HG03025 (cell line): ENCODE measurements around the gene PTGDS.

Experiments used
- ATAC-seq: cut with Tn5 transposase; IDR thresholded peaks from one replicate; pipeline ENCODE4 v1.9.1; 2021; ENCODE audit warnings: mild to moderate bottlenecking, moderate library complexity; ENCODE audit not compliant: unreplicated experiment, low FRiP score

Gene PTGDS

GRCh38 chr9:136972335-136972734, 5.0 kb upstream of the PTGDS start:
- ATAC-seq, result no peak

- no peak for ATAC-seq
Measured at GRCh38 chr9:136972743-136973142, 4.6 kb upstream of the PTGDS start.

GRCh38 chr9:136973618-136974617, 3.4 kb upstream of the PTGDS start:
- ATAC-seq, result no peak

DNA sequence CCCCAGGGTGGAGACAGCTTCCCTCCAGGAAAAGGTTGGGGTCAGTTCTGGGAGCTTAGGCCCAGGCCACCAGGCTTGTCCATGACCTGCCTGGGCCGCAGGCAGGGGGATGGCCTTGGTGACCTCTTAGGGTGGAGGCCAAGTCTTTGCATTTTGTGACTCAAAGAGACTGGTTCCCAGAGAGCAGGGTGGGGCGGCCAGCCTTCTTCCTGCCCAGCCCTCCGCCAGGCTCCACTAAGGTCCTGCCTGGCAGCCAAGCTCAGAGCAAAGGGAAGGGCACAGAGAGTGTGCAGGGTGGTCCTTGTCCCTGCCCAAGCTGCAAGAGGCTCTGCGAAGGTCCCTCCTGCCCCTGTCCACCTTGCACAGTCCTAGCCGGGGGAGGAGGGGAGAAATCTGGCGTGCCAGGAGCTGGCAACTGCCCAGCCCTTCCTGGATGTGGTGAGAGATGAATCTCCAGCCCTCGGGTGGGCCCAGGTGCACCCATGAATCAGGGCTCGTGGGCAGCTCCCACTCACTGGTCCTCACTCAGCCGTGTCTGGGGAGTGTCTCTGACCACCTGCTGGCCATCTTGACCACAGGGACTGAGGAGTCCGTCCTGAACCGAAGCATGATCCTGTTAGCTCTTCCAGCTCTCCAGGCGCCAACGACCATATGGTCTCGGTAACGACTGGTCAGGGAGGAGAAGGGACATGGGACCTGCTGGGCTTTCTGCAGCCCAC, 2.3 kb upstream of the PTGDS start:
- no peak for ATAC-seq

DNA sequence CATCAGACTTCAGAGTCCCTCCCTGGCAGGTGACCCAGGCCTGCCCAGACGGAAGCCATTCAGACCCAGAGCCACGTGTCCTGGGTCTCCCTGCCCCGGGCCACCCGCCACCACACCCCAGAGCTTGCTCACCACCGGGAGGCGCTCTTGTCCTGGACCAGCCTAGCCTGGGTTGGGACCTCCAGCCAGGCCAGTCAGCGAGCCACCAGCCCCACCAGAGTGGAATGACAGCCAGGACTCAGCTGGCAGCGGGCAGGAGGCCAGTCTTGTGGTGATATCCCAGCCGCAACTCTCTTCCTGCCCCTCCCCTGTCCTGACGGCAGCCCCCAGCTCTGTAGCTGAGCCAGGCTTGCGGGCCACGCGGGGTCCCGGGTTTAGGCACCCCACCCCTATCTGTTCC, 1.7 kb upstream of the PTGDS start:
- no peak for ATAC-seq

DNA sequence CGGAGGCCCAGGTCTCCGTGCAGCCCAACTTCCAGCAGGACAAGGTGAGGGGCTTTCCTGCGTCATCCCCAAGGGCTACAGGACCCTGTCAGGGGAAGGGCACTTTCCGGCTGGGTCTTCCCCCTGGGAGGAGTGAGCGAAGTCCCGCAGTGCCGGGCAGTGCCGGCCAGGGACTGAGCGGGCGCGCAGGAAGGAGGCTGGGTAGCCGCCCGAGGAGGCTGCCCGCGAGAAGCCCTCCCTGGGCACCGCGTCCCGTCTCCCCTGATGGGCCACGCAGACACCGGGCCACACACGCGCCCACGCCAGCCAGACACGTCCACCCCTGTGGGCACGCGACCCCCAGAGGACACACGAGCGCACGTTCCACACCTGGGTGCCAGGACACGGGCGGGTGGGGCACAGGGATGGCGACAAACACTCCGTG, 357 bp downstream of the PTGDS start:
- ATAC-seq, result no peak

- no peak for ATAC-seq
Measured at GRCh38 chr9:136978073-136978864, 965 bp downstream of the PTGDS start.

- ATAC-seq, result no peak
Measured at GRCh38 chr9:136978865-136979544, 1.7 kb downstream of the PTGDS start.

DNA sequence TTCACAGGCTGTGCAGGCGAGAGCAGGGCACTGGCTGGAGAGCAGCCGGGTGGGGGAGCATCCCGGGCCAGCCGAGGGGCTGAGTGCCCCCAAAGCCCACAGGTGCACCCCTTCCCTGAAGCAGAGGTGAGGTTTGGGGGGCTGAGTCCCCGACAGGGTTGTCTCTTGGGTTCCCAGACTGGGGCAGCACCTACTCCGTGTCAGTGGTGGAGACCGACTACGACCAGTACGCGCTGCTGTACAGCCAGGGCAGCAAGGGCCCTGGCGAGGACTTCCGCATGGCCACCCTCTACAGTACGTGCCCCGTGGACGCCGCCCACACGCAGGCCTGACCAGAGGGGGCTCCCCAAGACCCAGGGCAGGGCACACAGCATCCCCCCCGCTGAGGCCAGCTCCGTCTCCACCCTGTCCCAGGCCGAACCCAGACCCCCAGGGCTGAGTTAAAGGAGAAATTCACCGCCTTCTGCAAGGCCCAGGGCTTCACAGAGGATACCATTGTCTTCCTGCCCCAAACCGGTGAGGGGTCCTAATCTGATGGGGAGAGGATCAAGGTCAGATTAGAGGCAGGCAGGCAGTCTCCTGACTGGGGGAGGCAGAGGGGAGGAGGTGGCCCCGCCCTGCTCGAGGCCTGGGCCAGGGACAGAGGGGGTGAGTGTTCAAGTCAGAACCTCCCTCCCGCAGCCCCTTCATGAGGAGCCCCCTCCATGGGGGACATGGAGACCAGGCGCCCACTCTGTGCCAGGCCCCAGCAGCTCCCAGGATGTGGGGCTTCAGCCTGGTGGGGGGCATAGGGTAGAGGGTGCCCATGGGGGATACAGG, 2.7 kb downstream of the PTGDS start:
- ATAC-seq, result no peak

DNA sequence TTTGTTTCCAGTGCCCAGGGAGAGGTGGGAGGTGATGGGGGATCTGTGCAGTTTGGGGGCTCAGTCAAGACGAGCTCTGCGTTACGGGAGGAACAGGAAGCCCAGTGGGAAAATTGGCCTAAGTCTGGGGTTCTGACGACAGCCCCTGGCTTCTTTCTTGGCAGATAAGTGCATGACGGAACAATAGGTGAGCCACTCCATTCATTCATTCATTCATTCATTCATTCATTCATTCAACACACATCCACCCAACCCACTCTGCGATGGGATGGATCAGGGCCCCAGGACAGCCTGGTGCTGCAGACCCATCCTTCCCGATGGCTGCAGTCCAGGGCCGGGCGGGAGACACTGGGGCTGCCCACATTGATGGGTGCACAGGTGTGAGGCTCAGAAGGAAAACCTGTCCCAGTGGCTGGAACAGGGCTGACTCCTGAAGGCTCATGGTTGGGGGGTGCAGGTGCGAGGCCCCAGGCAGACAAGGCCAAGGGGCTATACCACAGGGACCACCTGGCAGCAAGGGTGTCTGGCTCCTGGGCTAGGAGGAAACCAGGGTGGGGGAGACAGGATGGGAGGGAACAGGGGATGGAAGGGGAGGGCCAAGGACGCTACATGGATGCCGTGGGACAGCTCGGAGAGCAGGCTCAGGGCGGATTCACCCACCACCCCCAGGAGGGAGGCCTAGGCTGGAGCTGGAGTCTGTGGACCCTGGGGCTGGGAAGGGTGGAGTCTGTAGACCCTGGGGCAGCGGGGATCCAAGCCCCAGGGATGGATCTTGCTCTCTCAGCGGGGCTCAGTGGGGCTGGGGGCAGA, 3.6 kb downstream of the PTGDS start:
- no peak for ATAC-seq

DNA sequence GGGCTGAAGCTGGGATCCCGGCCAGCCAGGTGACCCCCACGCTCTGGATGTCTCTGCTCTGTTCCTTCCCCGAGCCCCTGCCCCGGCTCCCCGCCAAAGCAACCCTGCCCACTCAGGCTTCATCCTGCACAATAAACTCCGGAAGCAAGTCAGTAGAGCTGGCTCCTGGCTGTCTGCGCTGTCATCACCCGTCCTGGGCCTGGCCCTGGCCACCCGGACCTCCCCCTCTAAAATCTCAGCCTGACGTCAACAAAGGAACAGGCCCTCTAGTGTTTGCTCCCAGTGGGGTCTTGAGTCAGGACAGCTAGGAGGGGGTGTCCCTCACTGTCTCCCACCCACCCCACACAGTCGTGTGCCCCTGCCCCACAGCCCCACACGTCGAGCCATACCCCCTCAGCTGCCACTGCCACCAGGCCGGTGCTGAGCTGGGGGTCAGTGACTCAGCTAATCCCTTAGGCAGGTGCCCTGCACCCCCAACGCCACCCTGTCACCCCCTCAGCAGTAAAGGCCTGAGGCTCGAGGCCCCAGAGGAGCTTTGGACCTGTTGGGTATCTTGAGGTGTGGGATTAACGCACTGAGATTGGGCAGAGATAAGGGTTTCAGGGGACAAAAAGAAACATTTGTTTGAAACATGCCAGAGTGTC, 4.4 kb downstream of the PTGDS start:
- ATAC-seq, result no peak

DNA sequence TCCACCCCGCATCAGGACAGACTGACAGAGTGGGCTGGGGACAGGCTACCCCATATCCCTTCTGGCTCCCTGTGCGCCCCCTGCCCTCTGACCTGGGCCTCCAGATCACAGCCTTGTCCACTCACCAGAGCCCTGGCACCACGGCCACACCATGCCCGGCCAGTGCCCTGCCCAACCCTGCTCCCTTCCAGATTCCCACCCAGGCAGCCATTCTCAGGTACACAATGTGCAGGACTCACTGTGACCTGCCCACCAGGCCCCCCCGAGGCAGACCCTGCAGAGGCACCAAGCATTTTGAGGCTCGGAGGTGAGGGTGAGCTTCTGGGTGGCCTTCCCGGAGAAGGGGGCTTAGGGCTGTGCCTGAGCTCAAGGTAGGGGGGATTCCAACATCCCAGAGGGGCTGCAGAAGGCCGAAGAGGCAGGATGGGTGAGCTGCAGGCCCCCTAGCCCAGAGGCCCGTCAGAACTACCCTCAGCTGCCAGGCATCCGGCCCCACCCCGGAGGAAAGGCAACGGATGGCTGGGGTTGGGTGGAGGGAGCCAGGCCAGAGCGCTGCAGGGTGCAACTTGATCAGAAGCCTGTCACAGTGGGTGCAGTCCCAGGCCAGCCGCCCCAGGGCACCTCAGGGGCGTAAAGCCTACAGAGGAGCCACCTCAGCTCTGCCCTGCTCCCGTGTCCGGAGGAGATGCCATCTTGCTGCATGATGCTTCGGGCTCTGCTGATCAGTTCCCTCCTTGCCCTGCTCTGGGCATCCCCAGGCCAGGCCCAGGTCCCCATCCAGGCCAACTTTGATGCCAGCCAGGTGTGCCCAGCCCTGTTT, 5.1 kb downstream of the PTGDS start, which contains the start of gene LCNL1:
LCNL1 (plus strand) TSS at position 762 of the 820 bp plus-strand sequence. CDS start 594 bp downstream, outside the sequence.
- ATAC-seq, result no peak

- no peak for ATAC-seq
Measured at GRCh38 chr9:136983167-136983566, 5.9 kb downstream of the PTGDS start.

DNA sequence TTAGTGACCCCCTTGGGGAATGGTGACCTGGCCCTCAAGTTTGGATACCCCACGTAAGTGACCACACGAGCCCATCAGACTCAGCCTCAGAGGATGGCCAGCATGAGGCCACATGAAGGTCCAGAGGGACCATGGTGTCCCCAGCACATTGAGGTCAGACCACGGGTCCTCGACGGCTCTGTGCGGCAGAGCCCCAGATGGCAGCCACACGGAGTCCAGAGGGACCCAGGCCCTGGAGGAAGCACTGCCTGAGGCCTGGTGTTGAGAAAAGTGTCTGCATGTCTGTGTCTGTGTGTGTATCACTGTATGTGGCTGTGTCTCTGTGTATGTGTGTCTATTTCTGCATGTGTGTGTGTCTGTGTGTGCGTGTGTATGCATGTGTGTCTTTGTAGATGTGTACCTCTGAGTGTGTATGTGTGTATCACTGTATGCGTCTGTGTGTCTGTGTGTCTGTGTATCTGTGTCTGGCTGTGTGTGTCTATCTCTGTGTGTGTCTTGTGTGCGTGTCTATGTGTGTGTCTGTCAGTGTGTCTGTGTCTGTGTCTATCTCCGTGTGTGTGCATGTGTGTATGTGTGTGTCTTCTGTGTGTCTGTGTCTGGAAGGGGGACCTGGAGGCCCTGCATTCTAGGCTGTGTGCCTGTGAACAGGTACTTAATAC, 6.5 kb downstream of the PTGDS start:
- ATAC-seq, result no peak

DNA sequence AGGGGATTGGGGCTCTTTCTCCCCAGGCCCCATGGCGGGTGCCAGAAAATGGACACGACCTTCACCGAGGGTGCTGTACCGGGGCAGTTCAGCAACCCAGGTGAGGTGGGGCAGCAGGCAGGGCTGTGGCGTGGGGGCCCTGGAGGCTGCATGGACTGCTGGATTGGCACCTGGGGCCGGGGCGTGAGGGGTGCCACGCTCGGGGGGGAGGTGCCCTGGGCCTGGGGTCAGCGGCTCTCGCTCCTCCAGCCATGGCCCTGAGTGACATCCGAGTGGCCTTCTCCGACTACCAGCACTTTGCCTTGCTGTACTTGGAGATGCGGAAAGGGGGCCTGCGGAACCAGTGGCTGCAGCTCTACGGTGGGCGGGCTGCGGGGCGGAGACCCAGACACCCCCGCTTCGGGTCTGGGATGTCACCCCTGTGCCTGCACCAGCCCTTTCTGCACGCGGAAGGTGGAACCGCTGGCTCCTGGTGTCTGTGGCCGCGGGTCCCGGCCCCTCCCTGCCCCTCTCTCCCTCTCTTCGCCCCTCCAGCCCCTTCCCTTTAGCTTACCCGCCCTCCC, 7.2 kb downstream of the PTGDS start:
- ATAC-seq, result no peak

DNA sequence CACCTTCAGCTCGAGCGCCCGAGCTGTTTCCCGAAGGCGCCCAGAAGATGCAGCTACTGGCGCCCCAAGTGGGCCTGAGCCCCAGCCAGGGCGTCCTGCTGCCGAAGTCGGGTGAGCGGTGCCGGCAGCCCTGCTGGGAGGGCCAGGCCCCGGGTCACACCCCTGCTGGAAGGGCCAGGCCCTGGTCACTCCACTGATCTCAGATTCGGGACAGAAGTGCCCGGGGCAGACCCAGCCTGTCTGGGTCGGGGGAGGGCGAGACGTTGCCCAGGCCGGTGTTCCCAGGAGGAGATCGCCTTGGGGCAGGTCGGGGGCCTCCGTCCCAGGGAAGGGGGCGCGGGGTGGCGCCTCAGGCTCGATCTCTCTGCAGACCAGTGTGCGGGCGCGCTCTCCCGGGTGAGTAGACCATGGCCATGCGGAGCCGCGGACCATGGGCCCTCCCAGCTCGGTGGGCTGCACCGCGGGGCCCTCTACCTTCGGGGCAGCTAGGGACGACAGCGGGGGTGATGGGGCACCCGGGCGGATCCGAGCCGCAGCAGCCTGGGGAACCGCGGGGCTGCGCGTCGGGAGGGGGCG, 7.8 kb downstream of the PTGDS start:
- no peak for ATAC-seq
